Tibial artery (tissue), 4 donors: ENCODE results near the gene LTBP3.

ENCODE experiments used
- DNase-seq, 2 donors: peaks; one replicate each; pipeline ENCODE4 v3.0.0-alpha.2; 2019
- H3K27ac ChIP-seq, 2 donors: fragments of 200-600 bp; sonication (generic) in 1 of 2; 1 replicate in 1 of 2; 2 replicates in 1 of 2; pipeline ENCODE4 v1.5.1; 2018 to 2019; ENCODE audit warnings: mild to moderate bottlenecking in 1 of 2
- H3K27me3 ChIP-seq, 2 donors: fragments of 200-600 bp; sonication (generic) in 1 of 2; one replicate each; pipeline versions ENCODE4 v1.5.1 to v1.6.0; 2016 to 2019
- H3K36me3 ChIP-seq, 3 donors: fragments of 200-600 bp; sonication (generic) in 2 of 3; one replicate each; pipeline ENCODE4 v1.5.1; 2016 to 2019; ENCODE audit warnings: mild to moderate bottlenecking in 2 of 3
- H3K4me1 ChIP-seq, 4 donors: fragments of 200-600 bp; sonication (generic) in 2 of 4; 1 replicate in 3 of 4; 2 replicates in 1 of 4; pipeline ENCODE4 v1.5.1; 2016 to 2019
- H3K4me3 ChIP-seq, 2 donors: fragments of 200-600 bp; sonication (generic) in 1 of 2; 1 replicate in 1 of 2; 2 replicates in 1 of 2; pipeline ENCODE4 v1.5.1; 2018 to 2019; ENCODE audit warnings: mild to moderate bottlenecking in 2 of 2
- H3K9me3 ChIP-seq, 3 donors: fragments of 200-600 bp; sonication (generic) in 1 of 3; one replicate each; pipeline ENCODE4 v1.5.1; 2016 to 2019
- intact Hi-C: fragments of 100-400 bp; cut with DNase I; formaldehyde crosslinking; loops from one replicate; pipeline ENCODE4 v1.15.0; 2023; ENCODE audit warnings: low total_unique reads
- TF ChIP-seq, protein P1 (sequence below), 2 experiments: fragments of 200-600 bp in 1 of 2; fragments of 450-650 bp in 1 of 2; IDR thresholded peaks; one replicate each; pipeline ENCODE4 v1.5.1; 2017 to 2019; ENCODE audit warnings: antibody characterized with exemption in 2 of 2, mild to moderate bottlenecking in 1 of 2, moderate library complexity in 1 of 2

Gene LTBP3

GRCh38 chr11:65492637-65493366, 65.4 kb downstream of the LTBP3 start:
- Histone ChIP-seq H3K4me1 (peaks cover 28 to 92% (median 85%) of the 10 kb centered on the region in 4 donors), H3K4me3 (peak overlapping the region; percentile 8 to 21), H3K27me3 (no peaks in the 10 kb centered on the region), H3K36me3 (no peaks in the 10 kb centered on the region), H3K9me3 (no peaks in the 10 kb centered on the region), H3K27ac (peak overlapping the region; percentile 97 to 99)
- TF ChIP-seq, protein P1, sequence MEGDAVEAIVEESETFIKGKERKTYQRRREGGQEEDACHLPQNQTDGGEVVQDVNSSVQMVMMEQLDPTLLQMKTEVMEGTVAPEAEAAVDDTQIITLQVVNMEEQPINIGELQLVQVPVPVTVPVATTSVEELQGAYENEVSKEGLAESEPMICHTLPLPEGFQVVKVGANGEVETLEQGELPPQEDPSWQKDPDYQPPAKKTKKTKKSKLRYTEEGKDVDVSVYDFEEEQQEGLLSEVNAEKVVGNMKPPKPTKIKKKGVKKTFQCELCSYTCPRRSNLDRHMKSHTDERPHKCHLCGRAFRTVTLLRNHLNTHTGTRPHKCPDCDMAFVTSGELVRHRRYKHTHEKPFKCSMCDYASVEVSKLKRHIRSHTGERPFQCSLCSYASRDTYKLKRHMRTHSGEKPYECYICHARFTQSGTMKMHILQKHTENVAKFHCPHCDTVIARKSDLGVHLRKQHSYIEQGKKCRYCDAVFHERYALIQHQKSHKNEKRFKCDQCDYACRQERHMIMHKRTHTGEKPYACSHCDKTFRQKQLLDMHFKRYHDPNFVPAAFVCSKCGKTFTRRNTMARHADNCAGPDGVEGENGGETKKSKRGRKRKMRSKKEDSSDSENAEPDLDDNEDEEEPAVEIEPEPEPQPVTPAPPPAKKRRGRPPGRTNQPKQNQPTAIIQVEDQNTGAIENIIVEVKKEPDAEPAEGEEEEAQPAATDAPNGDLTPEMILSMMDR (IDR thresholded peaks at IDR 0.05), result no peak
- DNase-seq, result peak; percentile 94 to 97
- intact Hi-C loops, result no loop called here

DNA sequence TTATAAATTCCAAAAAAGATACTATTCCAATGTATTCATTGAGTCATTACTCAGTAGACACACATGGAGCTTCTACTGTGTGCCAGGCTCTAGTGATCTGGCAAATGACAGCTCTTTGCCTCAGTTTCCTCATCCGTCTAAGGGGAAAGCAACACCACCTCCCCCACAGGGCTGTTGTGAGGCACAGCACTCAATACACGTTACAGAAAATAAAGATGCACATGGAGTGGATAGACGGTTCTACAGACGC, 65.8 kb downstream of the LTBP3 start:
- DNase-seq, result no peak
- peak overlapping the region; percentile 97 to 99 for H3K27ac ChIP-seq
- H3K4me1 ChIP-seq, result peaks cover 28 to 94% (median 87%) of the 10 kb centered on the region in 4 donors
- intact Hi-C loops, result no loop called here
- no peaks in the 10 kb centered on the region for H3K9me3 ChIP-seq
- peak overlapping the region; percentile 8 to 21 for H3K4me3 ChIP-seq
- no peaks in the 10 kb centered on the region for H3K27me3 ChIP-seq
- TF ChIP-seq, protein P1 (IDR thresholded peaks at IDR 0.05), result no peak
- H3K36me3 ChIP-seq, result no peaks in the 10 kb centered on the region

- H3K9me3 ChIP-seq, result no peaks in the 10 kb centered on the region
- intact Hi-C loops, result no loop called here
- no peaks in the 10 kb centered on the region for H3K36me3 ChIP-seq
- TF ChIP-seq, protein P1 (IDR thresholded peaks at IDR 0.05), result no peak
- peak overlapping the region; percentile 17 to 31 for H3K4me3 ChIP-seq
- DNase-seq, result peak; percentile 90 to 96
- H3K27me3 ChIP-seq, result no peaks in the 10 kb centered on the region
- peaks cover 28 to 96% (median 89%) of the 10 kb centered on the region in 4 donors for H3K4me1 ChIP-seq
- H3K27ac ChIP-seq, result peak overlapping the region; percentile 97 to 99
These were observed 66.4 kb downstream of the LTBP3 start for GRCh38 chr11:65491614-65492386.

GRCh38 chr11:65491163-65491465, 67.0 kb downstream of the LTBP3 start:
- TF ChIP-seq, protein P1 (IDR thresholded peaks at IDR 0.05), result no peak
- Histone ChIP-seq H3K36me3 (no peaks in the 10 kb centered on the region), H3K9me3 (no peaks in the 10 kb centered on the region), H3K27me3 (no peaks in the 10 kb centered on the region), H3K4me1 (peaks cover 26 to 96% (median 88%) of the 10 kb centered on the region in 4 donors), H3K27ac (peak overlapping the region; percentile 97 to 99), H3K4me3 (peak overlapping the region; percentile 17 to 31)
- DNase-seq, result no peak
- intact Hi-C loops, result no loop called here

DNA sequence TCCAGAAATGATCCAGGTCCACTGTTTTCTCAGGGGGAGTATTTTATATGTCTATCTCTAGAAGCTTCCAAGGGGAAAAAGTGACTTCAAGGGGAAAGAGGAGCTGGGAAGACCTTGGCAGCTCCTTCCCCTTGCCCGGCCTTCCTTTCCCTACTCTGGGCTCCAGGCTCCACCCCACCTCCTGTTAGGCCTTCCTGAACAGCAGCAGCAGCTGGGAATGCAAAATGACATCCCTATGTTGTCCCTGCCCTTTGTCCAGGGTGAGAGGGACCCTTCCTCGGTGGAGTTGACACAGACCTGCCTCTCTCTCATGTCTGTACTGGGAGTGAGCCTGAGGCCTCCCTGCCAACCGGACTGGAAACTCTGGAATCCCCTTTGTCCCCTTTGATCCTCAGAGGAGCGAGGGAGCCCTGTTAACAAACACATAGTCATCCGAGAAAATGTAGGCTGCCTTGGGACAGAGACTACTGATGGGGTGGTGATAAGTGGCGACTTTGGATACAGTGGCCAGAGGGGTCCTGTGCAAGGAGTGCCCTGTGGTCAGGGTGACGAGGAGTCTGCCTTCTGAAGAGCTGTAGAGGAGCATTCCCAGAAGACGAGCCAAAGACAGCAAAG, 68.3 kb downstream of the LTBP3 start:
- no peaks in the 10 kb centered on the region for H3K27me3 ChIP-seq
- peak overlapping the region in 1 of 2 donors; percentile 0 for H3K4me3 ChIP-seq
- H3K27ac ChIP-seq, result peak overlapping the region; percentile 97 to 99
- peaks cover 20 to 96% (median 80%) of the 10 kb centered on the region in 4 donors for H3K4me1 ChIP-seq
- intact Hi-C loops, result no loop called here
- H3K9me3 ChIP-seq, result no peaks in the 10 kb centered on the region
- no peaks in the 10 kb centered on the region for H3K36me3 ChIP-seq
- DNase-seq, result peak; percentile 54 to 79
- TF ChIP-seq, protein P1 (IDR thresholded peaks at IDR 0.05), result no peak
